Mammary epithelial cell (primary cell): Measurements from ENCODE around the gene LRMDA.

Experiments used
- CTCF ChIP-seq, 2 donors: IDR thresholded peaks in 1 of 2; conservative IDR thresholded peaks in 1 of 2; 2 replicates each; pipeline ENCODE4 v1.5.1; 2011 to 2012; ENCODE audit warnings: inconsistent platforms in 2 of 2, low read length in 2 of 2, mild to moderate bottlenecking in 2 of 2, control low read depth in 1 of 2, low read depth in 1 of 2; ENCODE audit not compliant: insufficient read depth in 1 of 2; ENCODE audit errors: extremely low read depth in 1 of 2
- EZH2 ChIP-seq: IDR thresholded peaks from 2 replicates; pipeline ENCODE4 v1.6.1; 2012; ENCODE audit warnings: low read length, inconsistent platforms, borderline replicate concordance

GRCh38 chr10:75425291-75426079 is 5.9 kb upstream of the LRMDA start:
- TF ChIP-seq CTCF (conservative IDR thresholded peaks at IDR 0.05 in 1 of 2, IDR thresholded peaks at IDR 0.05 in 1 of 2; ENCODE audit: extremely low read depth in 1 of 2, insufficient read depth in 1 of 2, low read depth in 1 of 2, low read length in 2 of 2) (no peak), EZH2 (no peak)
